GM19372 (cell line): ENCODE data around the gene CPT2.
"Not testable (repeated sequence)": the region's sequence is repeated elsewhere in the genome, so short reads cannot be mapped to it uniquely, and the experiment has no call there.

Experiments used
- ATAC-seq: cut with Tn5 transposase; IDR thresholded peaks from one replicate; pipeline ENCODE4 v1.9.1; 2021; ENCODE audit warnings: mild to moderate bottlenecking, low read depth, moderate library complexity; ENCODE audit not compliant: unreplicated experiment

Gene CPT2

DNA sequence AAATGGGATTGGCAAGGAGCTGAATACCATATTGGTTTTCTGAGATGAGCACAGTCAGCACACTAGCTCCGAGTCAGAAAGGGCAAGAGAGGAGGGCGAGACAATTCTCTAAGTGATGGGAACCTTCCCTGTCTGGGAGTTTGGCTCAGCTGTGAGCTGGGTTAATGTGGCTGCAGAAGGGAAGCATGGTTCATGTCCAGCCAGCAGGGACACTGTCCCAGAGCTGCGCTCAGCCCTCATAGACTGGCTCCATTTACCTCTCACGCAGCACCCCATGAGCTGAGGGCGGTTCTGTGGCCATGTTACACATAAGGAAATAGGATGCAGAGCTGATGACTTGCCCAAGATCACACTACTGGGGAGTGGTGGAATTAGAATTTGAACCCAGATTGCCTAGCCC, 15.7 kb upstream of the CPT2 start:
- ATAC-seq = no peak

GRCh38 chr1:53182111-53182593, 14.5 kb upstream of the CPT2 start:
- no peak for ATAC-seq

GRCh38 chr1:53182716-53183094, 13.9 kb upstream of the CPT2 start:
- no peak for ATAC-seq

GRCh38 chr1:53183095-53183990, 13.3 kb upstream of the CPT2 start:
- ATAC-seq = no peak

DNA sequence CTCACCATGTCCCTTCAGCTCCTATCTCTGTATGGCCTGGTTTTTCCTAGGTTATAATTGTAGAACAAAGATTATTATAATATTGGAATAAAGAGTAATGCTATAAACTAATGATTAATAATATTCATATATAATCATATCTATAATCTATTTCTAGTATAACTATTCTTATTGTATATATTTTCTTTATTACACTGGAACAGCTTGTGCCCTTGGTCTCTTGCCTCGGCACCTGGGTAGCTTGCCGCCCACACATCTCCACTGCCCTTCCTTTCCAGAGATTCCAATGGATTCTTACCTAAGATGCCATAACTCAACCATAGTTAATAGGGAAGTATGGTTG, 10.7 kb upstream of the CPT2 start:
- ATAC-seq = not testable (repeated sequence)

- ATAC-seq = no peak
Observed at GRCh38 chr1:53186533-53186932, 10.1 kb upstream of the CPT2 start.

GRCh38 chr1:53187401-53187800, 9.2 kb upstream of the CPT2 start:
- no peak for ATAC-seq

- no peak for ATAC-seq
Observed at GRCh38 chr1:53188099-53188498, 8.5 kb upstream of the CPT2 start.

DNA sequence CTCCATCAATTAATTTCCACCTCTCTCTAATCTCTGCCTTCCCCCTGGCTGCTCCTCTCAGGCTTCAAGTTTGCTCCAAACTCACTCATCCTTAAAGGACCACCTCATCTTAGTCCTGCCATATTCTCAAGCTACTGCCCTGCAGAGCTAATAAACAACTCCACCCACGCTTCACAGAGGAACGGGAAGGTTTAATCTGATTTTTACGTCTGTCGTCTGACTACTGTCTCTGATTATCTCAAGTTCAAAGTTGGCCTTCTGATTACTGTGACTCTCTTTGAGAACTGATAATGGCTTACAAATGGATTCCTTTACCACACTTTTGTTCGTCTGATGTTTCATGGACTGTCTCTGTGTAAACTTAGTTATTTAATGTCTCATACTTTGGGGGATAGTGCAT, 7.6 kb upstream of the CPT2 start:
- no peak for ATAC-seq

DNA sequence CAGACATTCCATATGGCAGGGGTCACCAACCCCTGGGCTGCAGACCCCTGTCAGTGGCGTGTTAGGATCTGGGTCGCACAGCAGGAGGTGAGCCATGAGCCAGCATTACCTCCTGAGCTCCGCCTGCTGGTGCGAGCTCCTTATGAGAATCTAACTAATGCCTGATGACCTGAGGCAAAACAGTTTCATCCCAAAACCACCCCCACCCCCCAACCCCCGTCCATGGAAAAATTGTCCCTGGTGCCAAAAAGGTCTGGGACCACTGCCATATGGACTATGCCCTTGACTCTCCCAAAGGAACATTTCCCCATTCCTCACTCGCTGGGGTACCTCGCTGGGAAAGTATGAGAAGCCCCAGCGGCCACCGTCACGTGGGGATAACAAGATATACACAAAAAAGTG, 6.4 kb upstream of the CPT2 start:
- ATAC-seq = no peak

GRCh38 chr1:53195246-53196016, 1.2 kb upstream of the CPT2 start:
- no peak for ATAC-seq

DNA sequence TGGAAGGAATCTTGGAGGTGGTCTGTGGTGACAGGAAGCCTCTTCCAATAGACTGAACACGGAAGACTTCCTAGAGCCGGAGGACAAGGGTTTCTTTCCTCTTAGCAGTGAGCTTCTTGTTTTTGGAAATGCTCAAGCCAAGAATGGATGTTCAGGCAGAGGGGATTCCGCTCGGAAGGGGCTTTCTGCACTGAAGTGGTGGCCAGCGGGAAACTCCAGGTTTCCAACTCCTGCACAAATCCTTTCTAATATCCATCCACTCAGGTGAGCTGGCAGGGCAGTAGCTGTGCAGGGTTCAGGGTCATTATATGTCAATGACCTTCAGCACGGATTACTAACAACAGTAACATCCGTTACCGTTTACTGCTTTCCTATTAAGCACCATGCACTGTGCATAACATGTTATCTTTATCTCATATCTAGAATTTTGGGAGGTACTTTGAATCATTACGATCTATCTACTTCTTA, 573 bp upstream of the CPT2 start:
- ATAC-seq = no peak

GRCh38 chr1:53197291-53198200, 922 bp downstream of the CPT2 start:
- no peak for ATAC-seq

GRCh38 chr1:53198241-53198651, 1.6 kb downstream of the CPT2 start:
- no peak for ATAC-seq

- no peak for ATAC-seq
Observed at GRCh38 chr1:53203466-53203865, 6.8 kb downstream of the CPT2 start.

GRCh38 chr1:53205496-53205895, 8.9 kb downstream of the CPT2 start:
- ATAC-seq = not testable (repeated sequence)

DNA sequence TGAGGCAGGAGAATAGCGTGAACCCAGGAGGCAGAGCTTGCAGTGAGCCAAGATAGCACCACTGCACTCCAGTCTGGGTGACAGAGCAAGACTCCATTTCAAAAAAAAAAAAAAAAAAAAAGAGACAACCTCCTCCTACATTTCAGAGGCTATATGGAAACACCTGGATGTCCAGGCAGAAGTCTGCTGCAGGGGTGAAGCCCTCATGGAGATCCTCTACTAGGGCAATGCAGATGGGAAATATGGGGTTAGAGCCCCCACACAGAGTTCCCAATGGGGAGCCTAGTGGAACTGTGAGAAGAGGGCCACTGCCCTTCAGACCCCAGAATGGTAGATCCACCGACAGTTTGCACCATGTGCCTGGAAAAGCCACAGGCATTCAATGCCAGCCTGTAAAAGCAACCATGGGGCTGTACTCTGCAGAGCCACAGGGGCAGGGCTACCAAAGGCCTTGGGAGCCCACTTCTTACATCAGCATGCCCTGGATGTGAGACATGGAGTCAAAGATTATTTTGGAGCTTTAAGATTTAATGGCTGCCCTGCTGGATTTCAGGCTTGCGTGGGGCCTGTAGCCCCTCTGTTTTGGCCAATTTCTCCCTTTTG, 9.6 kb downstream of the CPT2 start:
- not testable (repeated sequence) for ATAC-seq

- no peak for ATAC-seq
Observed at GRCh38 chr1:53206735-53207379, 10.2 kb downstream of the CPT2 start.

DNA sequence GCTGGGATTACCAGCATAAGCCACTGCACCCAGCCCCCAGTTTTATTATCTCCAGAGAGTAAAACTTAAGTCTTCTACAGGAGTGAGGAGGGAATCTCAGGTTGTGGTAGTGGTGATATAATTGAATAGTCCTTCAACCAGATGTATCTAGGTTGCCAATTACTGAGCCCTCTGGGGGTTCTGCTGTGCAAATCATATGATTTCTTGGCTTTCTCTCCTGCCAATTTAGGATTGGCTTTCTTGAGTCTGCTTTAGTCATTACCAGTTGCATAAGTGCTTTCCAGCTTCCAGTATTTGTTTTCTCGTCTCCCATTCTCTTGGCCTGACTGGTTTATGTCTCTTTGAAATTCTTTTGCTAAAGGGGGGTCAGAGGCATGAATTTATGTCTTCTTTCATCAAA, 11.1 kb downstream of the CPT2 start:
- ATAC-seq = no peak

GRCh38 chr1:53210352-53210751, 13.7 kb downstream of the CPT2 start:
- ATAC-seq = no peak
